Thoracic aorta (tissue), 2 donors: ENCODE data around the gene CNN1. TPM values are rescaled to one million over a fixed set of nuclear protein-coding genes. Genes with fewer than 3 reads are reported as not detected.
"Not testable (repeated sequence)": the region's sequence is repeated elsewhere in the genome, so short reads cannot be mapped to it uniquely, and the experiment has no call there.

Experiments used
- ATAC-seq: fragments of 150-250 bp; one replicate; pipeline ENCODE4 v1.8.0; 2017; ENCODE audit warnings: low read depth; ENCODE audit not compliant: insufficient number of reproducible peaks, low FRiP score
- DNase-seq: peaks from one replicate; pipeline ENCODE4 v3.0.0-alpha.2; 2020; ENCODE audit warnings: low spot score
- H3K27ac ChIP-seq, 2 donors: fragments of 200-600 bp; sonication (generic); 1 replicate in 1 of 2; 2 replicates in 1 of 2; pipeline ENCODE4 v1.5.1; 2016; ENCODE audit warnings: mild to moderate bottlenecking in 2 of 2, moderate library complexity in 2 of 2
- H3K27me3 ChIP-seq: fragments of 200-600 bp; sonication (generic); replicated peaks from 2 replicates; pipeline ENCODE4 v1.6.0; 2016; ENCODE audit warnings: mild to moderate bottlenecking; ENCODE audit not compliant: insufficient read depth
- H3K36me3 ChIP-seq: fragments of 200-600 bp; sonication (generic); one replicate; pipeline ENCODE4 v1.5.1; 2016
- H3K4me1 ChIP-seq, 2 donors: fragments of 200-600 bp; sonication (generic); 1 replicate in 1 of 2; 2 replicates in 1 of 2; pipeline versions ENCODE4 v1.5.1 to v1.6.0; 2016; ENCODE audit warnings: low read depth in 2 of 2, mild to moderate bottlenecking in 1 of 2; ENCODE audit not compliant: control insufficient read depth in 1 of 2
- H3K4me3 ChIP-seq: fragments of 200-600 bp; sonication (generic); 2 replicates; pipeline ENCODE4 v1.5.1; 2016; ENCODE audit warnings: mild to moderate bottlenecking
- H3K9me3 ChIP-seq: fragments of 200-600 bp; sonication (generic); 2 replicates; pipeline ENCODE4 v1.5.1; 2016
- total RNA-seq, 2 donors: library from RNA; depleted of rRNA; stranded (reverse); fragments of >200 nt; gene quantifications; one replicate each; pipeline versions ENCODE4 v1.1.0 to v1.2.3, GENCODE V29; 2016
- TF ChIP-seq, protein P1 (sequence below): fragments of 200-600 bp; sonication (generic); IDR thresholded peaks from one replicate; pipeline ENCODE4 v1.5.1; 2019; ENCODE audit warnings: antibody characterized with exemption

CNN1 gene
- total RNA-seq, 2 donors from 2014 or later = 703 to 1,224 TPM

DNA sequence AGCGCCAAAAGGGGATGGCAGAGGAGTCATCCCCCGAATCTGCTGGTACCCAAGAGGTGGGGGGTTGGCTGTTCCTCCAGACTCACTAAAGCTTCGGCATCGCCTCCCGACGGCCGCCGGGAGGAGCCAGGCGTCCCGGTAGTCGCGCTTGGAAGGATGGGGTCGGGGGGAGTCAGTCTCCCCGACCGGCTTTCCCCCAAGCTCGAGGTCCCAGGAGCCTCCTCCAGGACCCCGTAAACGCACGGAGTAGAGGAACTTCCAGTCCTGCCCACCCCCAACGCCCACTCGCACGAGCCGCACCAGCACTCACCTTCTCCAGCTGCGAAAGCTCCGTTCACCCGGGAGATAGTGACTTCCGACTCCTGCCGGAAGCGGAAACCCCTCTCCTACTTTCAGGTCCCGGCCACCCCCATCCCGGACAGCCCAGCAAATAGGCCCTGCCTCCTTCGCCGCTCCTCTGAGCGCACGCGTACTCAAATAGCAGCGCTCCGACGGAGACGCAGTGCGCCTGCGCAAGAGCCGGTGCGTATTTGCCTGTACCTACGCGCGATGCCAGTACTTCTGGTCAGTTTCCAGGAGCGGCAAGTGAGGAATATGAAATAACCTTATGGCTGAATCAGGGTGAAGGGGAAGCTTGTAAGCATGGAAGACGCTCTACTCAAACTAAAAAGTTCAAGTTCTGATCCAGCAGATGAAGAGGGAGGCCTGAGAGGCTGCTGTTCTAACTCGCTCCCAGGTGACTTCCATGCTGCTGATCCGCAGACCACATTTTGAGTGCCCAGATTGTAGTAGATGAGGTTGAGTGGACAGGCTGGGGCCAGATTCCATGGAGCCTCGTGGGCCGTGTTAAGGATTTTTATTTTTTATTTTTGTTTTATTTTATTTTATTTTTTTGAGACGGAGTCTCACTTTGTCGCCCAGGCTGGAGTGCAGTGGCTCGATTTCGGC is 20.5 kb downstream of the CNN1 start, which contains the start of gene ELOF1:
ELOF1 (minus strand) TSS at position 350 of the 948 bp plus-strand sequence. CDS start 4,883 bp downstream, outside the sequence.
- peaks cover 14 to 31% of the 10 kb centered on the region in 2 donors for H3K4me1 ChIP-seq
- no peaks in the 10 kb centered on the region for H3K27me3 ChIP-seq
- peak within 1 kb of the TSS; percentile 79 for H3K4me3 ChIP-seq
- peaks cover 12% of the 10 kb centered on the region for H3K36me3 ChIP-seq
- DNase-seq = peak; percentile 95
- TF ChIP-seq, protein P1, sequence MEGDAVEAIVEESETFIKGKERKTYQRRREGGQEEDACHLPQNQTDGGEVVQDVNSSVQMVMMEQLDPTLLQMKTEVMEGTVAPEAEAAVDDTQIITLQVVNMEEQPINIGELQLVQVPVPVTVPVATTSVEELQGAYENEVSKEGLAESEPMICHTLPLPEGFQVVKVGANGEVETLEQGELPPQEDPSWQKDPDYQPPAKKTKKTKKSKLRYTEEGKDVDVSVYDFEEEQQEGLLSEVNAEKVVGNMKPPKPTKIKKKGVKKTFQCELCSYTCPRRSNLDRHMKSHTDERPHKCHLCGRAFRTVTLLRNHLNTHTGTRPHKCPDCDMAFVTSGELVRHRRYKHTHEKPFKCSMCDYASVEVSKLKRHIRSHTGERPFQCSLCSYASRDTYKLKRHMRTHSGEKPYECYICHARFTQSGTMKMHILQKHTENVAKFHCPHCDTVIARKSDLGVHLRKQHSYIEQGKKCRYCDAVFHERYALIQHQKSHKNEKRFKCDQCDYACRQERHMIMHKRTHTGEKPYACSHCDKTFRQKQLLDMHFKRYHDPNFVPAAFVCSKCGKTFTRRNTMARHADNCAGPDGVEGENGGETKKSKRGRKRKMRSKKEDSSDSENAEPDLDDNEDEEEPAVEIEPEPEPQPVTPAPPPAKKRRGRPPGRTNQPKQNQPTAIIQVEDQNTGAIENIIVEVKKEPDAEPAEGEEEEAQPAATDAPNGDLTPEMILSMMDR = peak; percentile 22
- ATAC-seq = peak; percentile 73
- H3K9me3 ChIP-seq = no peaks in the 10 kb centered on the region
- peak within 1 kb of the TSS; percentile 51 to 71 for H3K27ac ChIP-seq

DNA sequence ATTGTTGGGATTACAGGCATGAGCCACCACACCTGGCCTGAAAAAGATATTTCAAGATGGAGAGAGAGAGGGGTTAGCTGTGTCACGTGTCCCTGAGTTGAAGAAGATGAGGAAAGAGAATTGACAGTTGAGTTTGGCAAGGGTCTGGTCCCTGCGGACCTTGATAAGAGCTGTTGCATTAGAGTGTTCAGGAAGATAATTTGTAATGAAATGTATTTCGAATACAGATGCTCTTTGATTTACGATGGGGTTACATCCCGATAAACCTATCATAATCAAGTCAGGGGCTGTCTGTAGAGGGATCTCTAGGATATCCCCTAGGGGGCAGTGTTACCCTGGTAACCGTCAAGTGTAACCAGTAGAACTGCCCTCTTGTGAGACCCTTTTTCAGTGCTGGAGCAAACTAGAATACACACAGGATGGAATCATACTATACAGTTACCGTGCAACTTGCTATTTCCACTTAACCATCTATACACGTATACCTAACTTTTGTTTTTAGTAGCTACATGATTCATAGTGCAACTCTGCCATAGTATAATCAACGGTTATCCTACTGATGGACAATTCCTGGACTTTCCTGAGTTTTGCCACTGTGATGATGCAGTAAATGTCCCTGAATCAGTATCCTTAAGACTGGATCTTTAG is 21.9 kb downstream of the CNN1 start:
- ATAC-seq = no peak
- no peaks in the 10 kb centered on the region for H3K9me3 ChIP-seq
- H3K27me3 ChIP-seq = no peaks in the 10 kb centered on the region
- H3K4me1 ChIP-seq = peaks cover 14 to 31% of the 10 kb centered on the region in 2 donors
- H3K36me3 ChIP-seq = no peaks in the 10 kb centered on the region
- peak overlapping the region; percentile 79 for H3K4me3 ChIP-seq
- no peak for DNase-seq
- no peak overlapping the region for H3K27ac ChIP-seq
- TF ChIP-seq, protein P1 = peak; percentile 41

DNA sequence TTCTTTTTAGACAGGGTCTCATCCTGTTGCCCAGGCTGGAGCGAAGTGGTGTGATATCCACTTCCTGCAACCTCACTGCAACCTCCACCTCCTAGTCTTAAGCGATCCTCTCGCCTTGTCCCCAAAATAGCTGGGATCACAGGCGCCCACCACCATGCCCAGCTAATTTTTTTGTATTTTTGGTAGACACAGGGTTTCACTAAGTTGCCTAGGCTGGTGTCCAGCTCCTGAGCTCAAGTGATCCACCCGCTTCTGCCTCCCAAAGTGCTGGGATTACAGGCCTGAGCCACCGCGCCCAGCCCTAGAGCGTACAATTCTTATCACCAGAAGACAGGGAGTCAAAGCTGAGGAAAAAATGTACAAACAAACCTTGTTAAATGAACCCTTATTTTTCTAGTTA is 24.9 kb downstream of the CNN1 start:
- no peak overlapping the region for H3K4me3 ChIP-seq
- TF ChIP-seq, protein P1 = no peak
- no peaks in the 10 kb centered on the region for H3K27me3 ChIP-seq
- H3K4me1 ChIP-seq = peaks cover 6 to 14% of the 10 kb centered on the region in 2 donors
- H3K9me3 ChIP-seq = no peaks in the 10 kb centered on the region
- no peak overlapping the region for H3K27ac ChIP-seq
- ATAC-seq (no peak), DNase-seq (no peak)
- H3K36me3 ChIP-seq = no peaks in the 10 kb centered on the region

DNA sequence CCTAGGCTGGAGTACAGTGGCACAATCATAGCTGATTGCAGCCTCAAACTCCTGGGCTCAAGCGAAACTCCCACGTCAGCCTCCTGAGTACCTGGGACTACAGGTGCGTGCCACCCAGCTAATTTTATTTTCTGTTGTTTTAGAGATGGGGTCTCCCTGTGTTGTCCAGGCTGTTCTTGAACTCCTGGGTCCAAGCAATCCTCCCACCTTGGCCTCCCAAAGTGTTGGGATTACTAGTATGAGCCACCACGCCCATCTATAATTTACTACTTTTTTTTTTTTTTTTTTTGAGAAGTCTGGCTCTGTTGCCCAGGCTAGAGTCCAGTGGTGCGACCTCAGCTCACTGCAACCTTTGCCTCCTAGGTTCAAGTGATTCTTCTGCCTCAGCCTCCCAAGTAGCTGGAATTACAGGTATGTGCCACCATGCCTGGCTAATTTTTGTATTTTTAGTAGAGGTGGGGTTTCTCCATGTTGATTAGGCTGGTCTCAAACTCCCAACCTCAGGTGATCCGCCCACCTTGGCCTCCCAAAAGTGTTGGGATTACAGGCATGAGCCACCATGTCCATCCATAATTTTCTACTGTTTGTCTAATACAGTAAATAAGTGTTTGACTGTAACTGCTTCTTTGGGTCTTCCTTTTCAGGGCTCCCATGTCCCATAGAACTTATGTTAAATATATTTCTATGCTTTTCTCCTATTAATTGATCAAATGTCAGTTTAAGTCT is 25.6 kb downstream of the CNN1 start:
- H3K4me3 ChIP-seq, H3K9me3 ChIP-seq, H3K27me3 ChIP-seq, H3K36me3 ChIP-seq, H3K27ac ChIP-seq, ATAC-seq, DNase-seq: not testable (repeated sequence)
- peaks cover 6 to 12% of the 10 kb centered on the region in 2 donors for H3K4me1 ChIP-seq

DNA sequence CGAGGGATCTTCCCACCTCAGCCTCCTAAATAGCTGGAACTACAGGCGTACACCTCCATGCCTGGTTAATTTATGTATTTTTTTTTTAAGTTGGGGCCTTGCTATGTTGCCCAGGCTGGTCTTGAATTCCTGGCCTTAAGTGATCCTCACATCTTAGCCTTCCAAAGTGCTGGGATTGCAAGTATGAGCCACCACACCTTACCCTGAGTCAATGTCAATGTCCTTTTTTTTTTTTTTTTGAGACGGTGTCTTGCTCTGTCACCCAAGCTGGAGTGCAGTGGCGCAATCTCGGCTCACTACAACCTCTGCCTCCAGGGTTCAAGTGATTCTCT is 27.0 kb downstream of the CNN1 start:
- not testable (repeated sequence) for H3K36me3 ChIP-seq, H3K9me3 ChIP-seq, H3K4me1 ChIP-seq, H3K4me3 ChIP-seq, ATAC-seq, DNase-seq, H3K27ac ChIP-seq, H3K27me3 ChIP-seq
